Measurements from ENCODE around the gene CACNA1B. TPM values are rescaled to one million over a fixed set of nuclear protein-coding genes. Genes with fewer than 3 reads are reported as not detected.
A peak's percentile ranks its signal among the peaks of the same experiment; 100 is the strongest.

Gene CACNA1B
- total and polyA plus RNA-seq, 3 donors from 2014 or later = 7.6 to 15.7 (median 11.0) TPM

DNA sequence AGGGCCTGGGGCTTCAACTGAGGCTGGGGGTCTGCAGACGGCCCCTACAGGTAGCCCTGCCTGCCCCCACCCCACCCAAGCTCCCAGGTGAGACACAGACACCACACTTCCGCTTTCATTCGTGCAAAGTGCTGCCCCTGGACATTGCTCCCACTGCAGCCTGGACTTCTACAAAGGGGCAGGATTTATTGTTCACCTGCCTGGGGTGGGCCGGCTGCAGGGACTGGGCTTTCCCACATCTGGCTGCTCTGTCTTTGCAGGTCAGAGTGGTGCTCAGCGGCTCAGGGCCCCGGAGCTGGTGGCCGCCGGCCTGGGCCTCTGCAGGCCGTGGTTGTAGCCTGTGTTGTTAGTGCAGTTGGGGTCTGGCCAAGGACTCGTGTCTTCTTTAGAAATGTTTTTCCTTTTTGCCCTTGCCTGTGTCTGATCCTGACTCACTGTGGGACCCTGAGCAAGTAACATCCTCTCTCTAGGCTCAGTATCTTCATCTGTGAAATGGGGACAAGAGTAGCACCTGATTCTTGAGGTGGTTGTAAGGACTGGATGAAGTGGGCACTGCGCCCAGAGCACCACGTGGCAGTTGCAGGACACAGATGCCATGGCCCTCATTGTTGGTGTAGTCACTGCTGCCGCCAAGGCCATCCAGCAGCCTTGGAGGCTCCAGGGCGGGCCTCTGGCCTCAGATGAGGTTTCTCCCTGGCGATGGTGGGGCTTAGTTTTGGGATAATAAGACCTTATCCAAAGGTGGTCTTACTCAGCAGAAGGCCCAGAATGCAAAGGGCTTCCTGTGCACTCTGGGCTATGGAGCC is 143.9 kb downstream of the CACNA1B start:
- Histone ChIP-seq H3K27ac (no peak overlapping the region), H3K9me3 (no peaks in the 10 kb centered on the region), H3K4me1 (peaks cover 3% of the 10 kb centered on the region), H3K4me3 (no peak overlapping the region), H3K36me3 (ENCODE audit: low read depth, missing control alignments) (no peaks in the 10 kb centered on the region), H3K27me3 (no peaks in the 10 kb centered on the region)
- 80 to 84% methylated on average over 10 to 15 of the region's 15 CpGs for WGBS, 2 donors
- intact Hi-C loops (cut with DNase I; ENCODE audit: low total_unique reads) = no loop called here
- DNase-seq = no peak
- TF ChIP-seq POLR2A (IDR thresholded peaks at IDR 0.05) = no peak
- TF ChIP-seq, protein P1, sequence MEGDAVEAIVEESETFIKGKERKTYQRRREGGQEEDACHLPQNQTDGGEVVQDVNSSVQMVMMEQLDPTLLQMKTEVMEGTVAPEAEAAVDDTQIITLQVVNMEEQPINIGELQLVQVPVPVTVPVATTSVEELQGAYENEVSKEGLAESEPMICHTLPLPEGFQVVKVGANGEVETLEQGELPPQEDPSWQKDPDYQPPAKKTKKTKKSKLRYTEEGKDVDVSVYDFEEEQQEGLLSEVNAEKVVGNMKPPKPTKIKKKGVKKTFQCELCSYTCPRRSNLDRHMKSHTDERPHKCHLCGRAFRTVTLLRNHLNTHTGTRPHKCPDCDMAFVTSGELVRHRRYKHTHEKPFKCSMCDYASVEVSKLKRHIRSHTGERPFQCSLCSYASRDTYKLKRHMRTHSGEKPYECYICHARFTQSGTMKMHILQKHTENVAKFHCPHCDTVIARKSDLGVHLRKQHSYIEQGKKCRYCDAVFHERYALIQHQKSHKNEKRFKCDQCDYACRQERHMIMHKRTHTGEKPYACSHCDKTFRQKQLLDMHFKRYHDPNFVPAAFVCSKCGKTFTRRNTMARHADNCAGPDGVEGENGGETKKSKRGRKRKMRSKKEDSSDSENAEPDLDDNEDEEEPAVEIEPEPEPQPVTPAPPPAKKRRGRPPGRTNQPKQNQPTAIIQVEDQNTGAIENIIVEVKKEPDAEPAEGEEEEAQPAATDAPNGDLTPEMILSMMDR (IDR thresholded peaks at IDR 0.05) = no peak

DNA sequence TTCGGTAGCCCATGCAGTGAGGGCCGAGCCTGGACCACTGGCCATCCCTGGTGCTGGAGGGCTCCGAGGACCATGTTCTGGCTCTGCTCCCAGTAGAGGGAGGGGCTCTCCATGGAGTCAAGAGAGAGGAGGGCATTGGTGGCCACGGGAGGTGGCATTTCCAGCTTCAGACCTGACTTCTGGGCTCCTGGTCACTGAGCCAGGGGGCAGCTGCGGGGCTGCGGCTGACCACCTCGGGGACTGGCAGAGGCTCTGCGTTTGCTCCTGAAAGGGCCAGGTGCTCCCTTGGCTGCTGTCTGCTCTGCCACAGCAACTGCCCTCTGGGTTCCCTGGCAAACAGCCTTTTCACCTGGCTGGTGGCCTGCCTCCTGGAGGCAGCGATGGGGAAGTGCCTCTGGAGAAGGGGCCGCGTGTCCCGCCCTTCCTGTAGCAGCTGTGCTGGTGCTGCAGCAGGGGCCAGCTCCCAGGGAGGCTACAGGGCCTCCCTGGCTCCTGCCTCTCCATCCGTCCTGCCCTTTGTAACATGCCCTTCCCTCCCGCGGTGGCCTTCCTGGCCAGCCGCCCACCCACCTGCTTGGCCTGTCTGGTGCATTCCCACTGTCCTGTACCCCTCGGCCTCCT is 144.6 kb downstream of the CACNA1B start:
- H3K27me3 ChIP-seq = no peaks in the 10 kb centered on the region
- no peak overlapping the region for H3K4me3 ChIP-seq
- no peak overlapping the region for H3K27ac ChIP-seq
- TF ChIP-seq, protein P1 (IDR thresholded peaks at IDR 0.05) = peak in 2 of 3 experiments; percentile 20 to 40
- no peak for TF ChIP-seq POLR2A (IDR thresholded peaks at IDR 0.05)
- H3K9me3 ChIP-seq = no peaks in the 10 kb centered on the region
- WGBS, 2 donors = 43 to 49% methylated on average over 9 to 14 of the region's 17 CpGs
- intact Hi-C loops (cut with DNase I; ENCODE audit: low total_unique reads) = no loop called here
- peaks cover 3% of the 10 kb centered on the region for H3K4me1 ChIP-seq
- peak; percentile 52 for DNase-seq
- H3K36me3 ChIP-seq (ENCODE audit: low read depth, missing control alignments) = no peaks in the 10 kb centered on the region

DNA sequence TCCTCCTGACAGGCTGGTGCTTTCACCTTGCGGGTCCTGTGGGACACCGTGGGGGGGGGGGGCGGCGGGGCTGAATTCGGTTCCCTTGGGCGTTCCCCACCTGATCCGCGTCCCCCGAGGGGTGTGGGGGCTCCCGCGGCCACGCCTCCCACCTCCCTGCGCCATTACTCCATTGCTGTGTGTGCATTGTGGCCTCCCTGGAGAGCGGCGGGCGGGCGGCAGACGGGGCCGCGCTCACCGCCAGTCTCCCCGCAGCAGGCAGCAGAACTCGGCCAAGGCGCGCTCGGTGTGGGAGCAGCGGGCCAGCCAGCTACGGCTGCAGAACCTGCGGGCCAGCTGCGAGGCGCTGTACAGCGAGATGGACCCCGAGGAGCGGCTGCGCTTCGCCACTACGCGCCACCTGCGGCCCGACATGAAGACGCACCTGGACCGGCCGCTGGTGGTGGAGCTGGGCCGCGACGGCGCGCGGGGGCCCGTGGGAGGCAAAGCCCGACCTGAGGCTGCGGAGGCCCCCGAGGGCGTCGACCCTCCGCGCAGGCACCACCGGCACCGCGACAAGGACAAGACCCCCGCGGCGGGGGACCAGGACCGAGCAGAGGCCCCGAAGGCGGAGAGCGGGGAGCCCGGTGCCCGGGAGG is 145.3 kb downstream of the CACNA1B start:
- Histone ChIP-seq H3K27me3 (no peaks in the 10 kb centered on the region), H3K4me1 (peaks cover 3% of the 10 kb centered on the region), H3K4me3 (peak overlapping the region; percentile 24 to 58), H3K36me3 (ENCODE audit: low read depth, missing control alignments) (no peaks in the 10 kb centered on the region), H3K27ac (no peak overlapping the region), H3K9me3 (no peaks in the 10 kb centered on the region)
- WGBS, 2 donors = 2 to 10% methylated on average over 3 to 66 of the region's 69 CpGs
- intact Hi-C loops (cut with DNase I; ENCODE audit: low total_unique reads) = no loop called here
- DNase-seq = no peak
- no peak for TF ChIP-seq POLR2A (IDR thresholded peaks at IDR 0.05)
- TF ChIP-seq, protein P1 (IDR thresholded peaks at IDR 0.05) = no peak

GRCh38 chr9:138023394-138024124 is 146.0 kb downstream of the CACNA1B start:
- Histone ChIP-seq H3K36me3 (ENCODE audit: low read depth, missing control alignments) (no peaks in the 10 kb centered on the region), H3K4me3 (peak overlapping the region; percentile 24 to 58), H3K9me3 (no peaks in the 10 kb centered on the region), H3K27ac (peak overlapping the region in 1 of 2 donors; percentile 55), H3K4me1 (peaks cover 3% of the 10 kb centered on the region), H3K27me3 (no peaks in the 10 kb centered on the region)
- TF ChIP-seq, protein P1 (IDR thresholded peaks at IDR 0.05) = no peak
- no peak for DNase-seq
- intact Hi-C loops (cut with DNase I; ENCODE audit: low total_unique reads) = no loop called here
- WGBS, 2 donors = 7% methylated on average over 24 to 72 of the region's 84 CpGs

Data from testis (tissue), 3 donors.